Stimulated activated CD4-positive, alpha-beta T cell treated with anti-CD3 and anti-CD28 coated beads, Interleukin-4, amount 100 ng/mL, for 4 hours (primary cell): ENCODE data around the gene BNC1.

Experiments used
- DNase-seq, 2 experiments: peaks; one replicate each; pipeline ENCODE4 v3.0.0-alpha.2; 2020

Gene BNC1

GRCh38 chr15:83284559-83285283 is at the start of gene BNC1:
Gene BNC1, minus strand, starts transcription at chr15:83284664. Its CDS starts 36 bp downstream, at chr15:83284628.
- peak in 1 of 2 experiments; percentile 7 for DNase-seq

GRCh38 chr15:83327041-83327440 is 42.6 kb upstream of the BNC1 start:
- no peak for DNase-seq

- DNase-seq, result no peak
These were observed 40.3 kb upstream of the BNC1 start for GRCh38 chr15:83324799-83325198.

GRCh38 chr15:83323296-83323711 is 38.8 kb upstream of the BNC1 start:
- DNase-seq, result no peak

GRCh38 chr15:83322691-83323090 is 38.2 kb upstream of the BNC1 start:
- no peak for DNase-seq

- no peak for DNase-seq
These were observed 37.6 kb upstream of the BNC1 start for GRCh38 chr15:83322061-83322460.

- no peak for DNase-seq
These were observed 36.4 kb upstream of the BNC1 start for GRCh38 chr15:83320844-83321243.

GRCh38 chr15:83320404-83320803 is 35.9 kb upstream of the BNC1 start:
- DNase-seq, result no peak

- DNase-seq, result no peak
These were observed 35.3 kb upstream of the BNC1 start for GRCh38 chr15:83319771-83320170.

GRCh38 chr15:83318861-83319415 is 34.5 kb upstream of the BNC1 start:
- no peak for DNase-seq

- DNase-seq, result no peak
These were observed 33.6 kb upstream of the BNC1 start for GRCh38 chr15:83318036-83318435.

GRCh38 chr15:83312071-83312470 is 27.6 kb upstream of the BNC1 start:
- no peak for DNase-seq

- no peak for DNase-seq
These were observed 26.3 kb upstream of the BNC1 start for GRCh38 chr15:83310521-83311456.

GRCh38 chr15:83308671-83309070 is 24.2 kb upstream of the BNC1 start:
- no peak for DNase-seq

GRCh38 chr15:83306561-83306960 is 22.1 kb upstream of the BNC1 start:
- DNase-seq, result no peak

- no peak for DNase-seq
These were observed 21.3 kb upstream of the BNC1 start for GRCh38 chr15:83305704-83306291.

- no peak for DNase-seq
These were observed 20.6 kb upstream of the BNC1 start for GRCh38 chr15:83304861-83305703.

- DNase-seq, result no peak
These were observed 19.1 kb upstream of the BNC1 start for GRCh38 chr15:83303535-83303934.

- DNase-seq, result no peak
These were observed 16.4 kb upstream of the BNC1 start for GRCh38 chr15:83300826-83301225.

GRCh38 chr15:83299462-83299861 is 15.0 kb upstream of the BNC1 start:
- no peak for DNase-seq

GRCh38 chr15:83295417-83295816 is 11.0 kb upstream of the BNC1 start:
- DNase-seq, result no peak

- DNase-seq, result no peak
These were observed 8.7 kb upstream of the BNC1 start for GRCh38 chr15:83293201-83293600.
